Measurements from ENCODE around the gene ULK4.

Gene ULK4

DNA sequence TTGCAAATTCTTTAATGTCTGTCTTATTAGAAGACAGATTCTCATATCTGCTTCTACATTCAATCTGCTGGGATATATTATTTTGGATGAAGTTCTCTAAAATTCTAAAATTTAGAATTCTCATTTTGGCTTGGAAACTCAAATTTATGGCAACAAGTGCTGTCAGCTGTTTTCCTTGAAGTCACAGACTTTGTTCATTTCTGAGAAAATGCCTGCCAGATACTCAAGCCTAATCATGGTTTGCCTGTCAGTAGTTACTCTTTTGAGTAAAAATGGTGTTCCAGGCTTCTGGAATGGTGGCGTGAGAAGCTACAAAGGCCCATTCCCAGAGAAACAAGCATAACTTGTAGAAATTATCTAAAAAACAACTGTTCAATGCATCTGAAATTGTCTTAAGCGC is 646.8 kb downstream of the ULK4 start:
- TF ChIP-seq, protein P1, sequence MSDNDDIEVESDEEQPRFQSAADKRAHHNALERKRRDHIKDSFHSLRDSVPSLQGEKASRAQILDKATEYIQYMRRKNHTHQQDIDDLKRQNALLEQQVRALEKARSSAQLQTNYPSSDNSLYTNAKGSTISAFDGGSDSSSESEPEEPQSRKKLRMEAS (IDR thresholded peaks at IDR 0.05; ENCODE audit: low read depth, low read length) = no peak
- TF ChIP-seq POLR2A (IDR thresholded peaks at IDR 0.05; ENCODE audit: extremely low read depth, insufficient read length) (no peak), MYC (IDR thresholded peaks at IDR 0.05; ENCODE audit: low read depth, low read length) (no peak)
- TF ChIP-seq, protein P2, sequence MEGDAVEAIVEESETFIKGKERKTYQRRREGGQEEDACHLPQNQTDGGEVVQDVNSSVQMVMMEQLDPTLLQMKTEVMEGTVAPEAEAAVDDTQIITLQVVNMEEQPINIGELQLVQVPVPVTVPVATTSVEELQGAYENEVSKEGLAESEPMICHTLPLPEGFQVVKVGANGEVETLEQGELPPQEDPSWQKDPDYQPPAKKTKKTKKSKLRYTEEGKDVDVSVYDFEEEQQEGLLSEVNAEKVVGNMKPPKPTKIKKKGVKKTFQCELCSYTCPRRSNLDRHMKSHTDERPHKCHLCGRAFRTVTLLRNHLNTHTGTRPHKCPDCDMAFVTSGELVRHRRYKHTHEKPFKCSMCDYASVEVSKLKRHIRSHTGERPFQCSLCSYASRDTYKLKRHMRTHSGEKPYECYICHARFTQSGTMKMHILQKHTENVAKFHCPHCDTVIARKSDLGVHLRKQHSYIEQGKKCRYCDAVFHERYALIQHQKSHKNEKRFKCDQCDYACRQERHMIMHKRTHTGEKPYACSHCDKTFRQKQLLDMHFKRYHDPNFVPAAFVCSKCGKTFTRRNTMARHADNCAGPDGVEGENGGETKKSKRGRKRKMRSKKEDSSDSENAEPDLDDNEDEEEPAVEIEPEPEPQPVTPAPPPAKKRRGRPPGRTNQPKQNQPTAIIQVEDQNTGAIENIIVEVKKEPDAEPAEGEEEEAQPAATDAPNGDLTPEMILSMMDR (IDR thresholded peaks at IDR 0.05; ENCODE audit: low read depth, low read length) = no peak
- no peak for DNase-seq (ENCODE audit: low read depth)
- no peak overlapping the region for H3K4me3 ChIP-seq (ENCODE audit: low read depth, low read length)

GRCh38 chr3:41308119-41308518 is 653.8 kb downstream of the ULK4 start:
- DNase-seq (ENCODE audit: low read depth) = no peak
- H3K4me3 ChIP-seq (ENCODE audit: low read depth, low read length) = no peak overlapping the region
- TF ChIP-seq POLR2A (IDR thresholded peaks at IDR 0.05; ENCODE audit: extremely low read depth, insufficient read length) = no peak

DNA sequence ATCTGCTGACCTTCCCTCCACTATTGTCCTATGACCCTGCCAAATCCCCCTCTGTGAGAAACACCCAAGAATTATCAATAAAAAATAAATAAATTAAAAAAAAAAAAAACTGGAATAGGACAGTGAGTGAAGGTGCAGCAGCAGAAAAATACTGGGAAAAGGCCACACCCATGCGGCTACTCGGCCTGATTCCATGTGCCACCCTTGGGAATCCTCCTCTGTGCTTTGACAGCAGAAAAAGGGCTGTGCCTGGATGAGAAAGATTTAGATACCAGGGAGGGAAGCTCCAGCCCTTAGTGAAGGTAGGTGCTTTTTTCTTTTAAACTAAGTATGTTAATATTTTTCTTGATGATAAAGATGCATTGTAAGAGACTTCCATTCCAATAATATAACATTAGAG is 654.8 kb downstream of the ULK4 start:
- H3K4me3 ChIP-seq (ENCODE audit: low read depth, low read length) = no peak overlapping the region
- TF ChIP-seq MYC (IDR thresholded peaks at IDR 0.05; ENCODE audit: low read depth, low read length) = no peak
- TF ChIP-seq, protein P1 (IDR thresholded peaks at IDR 0.05; ENCODE audit: low read depth, low read length) = no peak
- DNase-seq (ENCODE audit: low read depth) = no peak

GRCh38 chr3:41304593-41304992 is 657.3 kb downstream of the ULK4 start:
- no peak for DNase-seq (ENCODE audit: low read depth)
- TF ChIP-seq MYC (IDR thresholded peaks at IDR 0.05; ENCODE audit: low read depth, low read length) = no peak
- no peak for TF ChIP-seq POLR2A (IDR thresholded peaks at IDR 0.05; ENCODE audit: extremely low read depth, insufficient read length)
- TF ChIP-seq, protein P1 (IDR thresholded peaks at IDR 0.05; ENCODE audit: low read depth, low read length) = no peak
- TF ChIP-seq, protein P2 (IDR thresholded peaks at IDR 0.05; ENCODE audit: low read depth, low read length) = no peak
- H3K4me3 ChIP-seq (ENCODE audit: low read depth, low read length) = no peak overlapping the region

DNA sequence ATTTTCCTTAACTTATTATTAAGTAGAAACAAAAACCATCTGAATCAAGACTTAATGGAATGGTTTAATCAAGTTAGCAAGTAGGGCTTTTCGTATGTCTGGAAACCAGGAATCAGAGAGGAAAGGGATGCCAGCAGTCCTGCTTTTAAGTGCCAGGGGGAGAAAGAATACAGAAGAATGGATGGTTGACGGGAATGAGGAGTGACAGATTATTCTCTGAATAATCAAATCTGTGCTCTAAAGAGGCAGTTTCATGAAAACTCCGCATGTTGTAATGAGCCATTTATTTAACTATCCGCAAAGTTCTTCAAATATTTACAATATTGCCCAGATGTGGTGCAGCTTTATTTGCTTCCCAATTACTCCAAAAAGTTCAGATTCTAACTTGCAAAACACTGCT is 659.6 kb downstream of the ULK4 start:
- TF ChIP-seq POLR2A (IDR thresholded peaks at IDR 0.05; ENCODE audit: extremely low read depth, insufficient read length) = no peak
- TF ChIP-seq MYC (IDR thresholded peaks at IDR 0.05; ENCODE audit: low read depth, low read length) = no peak
- TF ChIP-seq, protein P1 (IDR thresholded peaks at IDR 0.05; ENCODE audit: low read depth, low read length) = no peak
- TF ChIP-seq, protein P2 (IDR thresholded peaks at IDR 0.05; ENCODE audit: low read depth, low read length) = no peak
- no peak overlapping the region for H3K4me3 ChIP-seq (ENCODE audit: low read depth, low read length)
- DNase-seq (ENCODE audit: low read depth) = no peak

- H3K4me3 ChIP-seq (ENCODE audit: low read depth, low read length) = no peak overlapping the region
- TF ChIP-seq, protein P2 (IDR thresholded peaks at IDR 0.05; ENCODE audit: low read depth, low read length) = no peak
- TF ChIP-seq, protein P1 (IDR thresholded peaks at IDR 0.05; ENCODE audit: low read depth, low read length) = no peak
- TF ChIP-seq POLR2A (IDR thresholded peaks at IDR 0.05; ENCODE audit: extremely low read depth, insufficient read length) = no peak
- TF ChIP-seq MYC (IDR thresholded peaks at IDR 0.05; ENCODE audit: low read depth, low read length) = no peak
- DNase-seq (ENCODE audit: low read depth) = no peak
These were observed 660.4 kb downstream of the ULK4 start for GRCh38 chr3:41301548-41301947.

- H3K4me3 ChIP-seq (ENCODE audit: low read depth, low read length) = no peak overlapping the region
- DNase-seq (ENCODE audit: low read depth) = no peak
- no peak for TF ChIP-seq MYC (IDR thresholded peaks at IDR 0.05; ENCODE audit: low read depth, low read length)
- no peak for TF ChIP-seq POLR2A (IDR thresholded peaks at IDR 0.05; ENCODE audit: extremely low read depth, insufficient read length)
- TF ChIP-seq, protein P2 (IDR thresholded peaks at IDR 0.05; ENCODE audit: low read depth, low read length) = no peak
- TF ChIP-seq, protein P1 (IDR thresholded peaks at IDR 0.05; ENCODE audit: low read depth, low read length) = no peak
These were observed 662.9 kb downstream of the ULK4 start for GRCh38 chr3:41299036-41299435.

Data from NB4 (cell line).